Measurements from ENCODE around the gene LIG1.

LIG1 gene

GRCh38 chr19:48181505-48181904, 11.4 kb upstream of the LIG1 start:
- DNase-seq, result no peak

GRCh38 chr19:48176226-48176625, 6.1 kb upstream of the LIG1 start:
- DNase-seq, result no peak

GRCh38 chr19:48175578-48175977, 5.4 kb upstream of the LIG1 start:
- DNase-seq, result no peak

- DNase-seq, result no peak
Measured at GRCh38 chr19:48174445-48175030, 4.4 kb upstream of the LIG1 start.

DNA sequence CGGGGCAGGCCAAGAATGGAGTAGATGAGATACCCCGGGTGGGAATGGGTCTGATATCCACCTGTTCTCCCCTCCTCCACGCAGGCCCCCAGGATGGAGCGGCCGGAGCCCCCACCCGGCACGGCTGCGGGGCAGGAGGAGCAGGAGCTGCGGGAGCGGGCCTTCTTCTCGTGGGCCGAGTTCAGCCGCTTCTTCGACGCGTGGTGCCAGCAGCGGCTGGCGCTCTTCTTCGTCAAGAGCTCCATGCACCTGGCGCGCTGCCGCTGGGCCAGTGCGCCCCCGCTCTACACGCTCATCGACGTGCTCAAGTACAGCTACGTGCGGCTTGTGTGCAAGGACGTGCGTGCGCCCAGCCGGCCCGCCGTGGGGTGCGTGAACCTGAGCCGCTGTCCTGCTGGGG, 1.6 kb upstream of the LIG1 start:
- DNase-seq, result no peak

- no peak for DNase-seq
Measured at GRCh38 chr19:48170817-48171347, 738 bp upstream of the LIG1 start.

DNA sequence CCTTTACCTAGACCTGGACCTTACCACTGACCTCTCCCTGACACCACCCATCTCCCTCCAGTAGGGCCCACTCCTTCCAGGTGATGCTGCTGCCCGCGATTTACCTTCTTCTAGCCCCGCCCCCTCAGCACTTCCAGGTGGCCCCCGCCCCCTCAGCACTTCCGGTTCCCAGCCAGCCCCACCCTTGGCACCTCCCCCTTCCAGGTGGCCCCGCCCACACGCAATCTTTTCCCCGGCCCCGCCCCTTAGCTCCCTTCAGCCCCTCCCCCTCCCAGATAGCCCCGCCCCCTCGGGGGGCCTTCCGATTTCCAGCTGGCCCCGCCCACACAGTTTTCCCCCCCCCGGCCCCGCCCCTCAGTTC, 586 bp downstream of the LIG1 start:
- DNase-seq, result peak; percentile 81 to 94 (median 91)

GRCh38 chr19:48168689-48169088, 1.5 kb downstream of the LIG1 start:
- no peak for DNase-seq

DNA sequence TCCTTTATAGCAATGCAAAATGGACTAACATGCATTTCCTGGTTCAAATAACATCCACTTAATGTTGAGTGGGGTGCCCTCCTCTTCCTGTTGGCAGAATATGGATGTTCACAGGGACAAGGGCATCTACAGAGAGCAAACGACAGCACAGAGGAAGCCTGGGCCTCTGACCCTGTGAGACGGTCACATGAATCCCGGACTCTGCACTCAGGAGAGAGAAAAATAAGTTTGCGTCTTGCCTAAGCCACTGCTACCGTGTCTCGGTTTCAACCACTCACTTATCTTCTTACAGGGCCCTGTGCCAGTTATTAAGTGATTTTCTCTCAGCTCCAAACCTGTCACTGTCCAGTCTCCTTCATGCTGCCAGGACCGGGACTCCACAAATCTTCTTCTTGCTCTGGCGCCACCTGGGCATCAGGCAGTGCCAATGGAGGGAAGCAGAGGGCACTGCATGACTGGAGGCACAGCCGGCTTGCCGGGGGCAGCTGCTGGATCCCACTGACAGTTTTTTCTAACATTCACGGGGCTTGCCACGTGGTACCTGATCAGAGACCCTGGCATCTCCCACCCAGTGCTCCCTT, 11.8 kb downstream of the LIG1 start:
- no peak for DNase-seq

DNA sequence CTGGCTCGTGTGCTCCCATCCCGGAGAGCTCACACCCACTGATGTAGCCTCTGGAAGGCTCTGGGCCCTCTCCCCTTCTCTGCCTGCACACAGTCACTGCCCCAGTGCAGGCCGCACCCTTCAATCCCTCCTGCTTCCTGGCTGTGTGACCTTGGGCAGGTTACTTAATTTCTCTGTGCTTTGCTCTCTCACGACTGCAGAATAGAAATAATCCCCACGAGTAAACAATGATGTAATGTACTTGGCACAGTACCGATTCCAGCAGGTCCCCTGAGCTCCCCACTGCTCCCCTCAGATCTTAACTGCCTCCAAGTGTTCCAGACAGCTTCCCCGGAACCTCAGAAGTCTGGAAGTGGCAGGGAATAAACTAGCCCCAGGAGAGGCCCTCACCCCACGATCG, 16.1 kb downstream of the LIG1 start:
- DNase-seq, result no peak

DNA sequence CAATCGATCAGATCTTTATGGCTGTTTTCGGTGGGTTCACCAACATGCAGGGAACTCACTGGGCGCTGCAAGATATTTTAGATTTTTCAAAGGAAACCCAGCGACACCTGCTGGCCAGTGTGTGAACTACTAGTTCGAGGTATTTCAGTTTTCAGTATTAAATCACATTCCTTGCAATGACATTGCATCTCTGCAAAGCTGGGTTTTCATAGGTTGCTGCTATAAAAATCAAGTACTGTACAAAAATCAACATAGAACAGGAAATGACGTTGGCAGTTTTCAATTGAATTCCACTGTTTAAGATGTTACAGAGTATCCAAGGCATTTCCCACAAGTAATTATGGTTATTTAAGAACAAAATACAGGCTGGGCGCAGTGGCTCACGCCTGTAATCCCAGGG, 17.6 kb downstream of the LIG1 start:
- peak; percentile 14 to 61 (median 47) for DNase-seq

DNA sequence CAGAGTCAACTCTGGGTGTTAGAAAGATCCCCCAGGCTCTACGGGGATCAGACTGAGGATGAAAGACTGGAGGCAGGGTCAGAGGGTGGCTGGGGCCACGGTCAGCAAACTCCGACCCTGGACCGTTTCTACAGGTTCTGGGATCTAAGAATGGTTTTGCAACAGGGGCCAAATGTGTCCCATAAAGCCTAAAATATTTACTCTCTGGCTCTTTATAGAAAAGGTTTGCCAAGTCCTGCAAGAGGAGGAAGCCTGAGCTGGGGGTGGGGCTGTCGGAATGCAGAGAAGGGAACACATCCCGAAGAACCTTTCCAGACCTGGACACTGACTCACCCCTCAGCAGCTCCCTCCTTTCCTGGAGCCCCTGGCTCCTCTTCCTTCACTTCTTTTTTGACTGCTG, 20.7 kb downstream of the LIG1 start:
- no peak for DNase-seq

GRCh38 chr19:48148576-48148975, 21.6 kb downstream of the LIG1 start:
- DNase-seq, result no peak

DNA sequence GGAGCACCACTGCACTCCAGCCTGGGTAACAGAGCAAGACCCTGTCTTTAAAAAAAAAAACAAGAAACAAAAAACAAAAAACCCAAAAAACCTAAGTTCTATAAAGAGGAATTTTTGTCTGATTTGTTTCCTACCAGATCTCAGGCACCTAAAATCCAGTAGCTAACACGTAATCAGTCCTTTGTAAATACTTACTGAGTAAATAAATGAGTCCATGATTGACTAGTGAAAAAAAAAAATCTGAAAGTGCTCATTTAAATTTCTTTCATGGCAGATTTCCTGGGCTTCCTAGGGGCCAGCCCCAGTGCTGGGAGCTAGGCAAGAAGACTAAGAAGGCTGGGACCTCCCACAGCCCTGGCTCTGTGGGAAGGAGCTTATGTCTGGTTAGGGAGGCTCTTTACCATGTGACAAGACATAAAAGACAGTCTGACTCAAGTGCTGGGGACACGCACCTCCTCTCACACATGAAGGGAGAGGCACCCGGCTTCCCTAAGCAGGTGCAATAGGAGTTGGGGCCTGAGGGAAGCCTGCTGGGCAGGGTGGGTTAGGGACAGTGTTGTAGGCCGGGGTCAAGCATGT, 22.5 kb downstream of the LIG1 start:
- no peak for DNase-seq

DNA sequence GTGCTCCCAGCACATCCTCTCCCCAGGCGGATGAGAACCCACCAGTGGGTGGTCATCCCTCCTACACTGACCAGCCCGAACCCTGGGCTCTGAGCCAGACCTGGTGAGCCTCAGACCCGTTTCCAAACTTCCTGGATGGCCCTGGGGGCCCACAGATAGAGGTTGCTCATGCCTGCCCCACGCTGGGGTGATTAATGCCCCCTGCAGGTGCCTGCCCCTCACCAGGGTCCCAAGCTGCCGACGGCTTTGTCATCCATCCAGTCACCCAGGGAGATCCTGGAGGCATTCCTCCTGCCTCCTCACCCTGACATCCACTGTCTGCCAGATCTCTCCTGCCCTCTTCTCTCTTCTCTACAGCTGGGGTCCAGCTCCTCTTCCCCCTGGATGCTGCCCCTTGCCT, 31.1 kb downstream of the LIG1 start:
- DNase-seq, result no peak

- DNase-seq, result no peak
Measured at GRCh38 chr19:48137411-48137810, 32.7 kb downstream of the LIG1 start.

- DNase-seq, result no peak
Measured at GRCh38 chr19:48136547-48136946, 33.6 kb downstream of the LIG1 start.

GRCh38 chr19:48135411-48135810, 34.7 kb downstream of the LIG1 start:
- no peak for DNase-seq

GRCh38 chr19:48133094-48133493, 37.0 kb downstream of the LIG1 start:
- DNase-seq, result no peak

- DNase-seq, result no peak
Measured at GRCh38 chr19:48127561-48127960, 42.6 kb downstream of the LIG1 start.

DNA sequence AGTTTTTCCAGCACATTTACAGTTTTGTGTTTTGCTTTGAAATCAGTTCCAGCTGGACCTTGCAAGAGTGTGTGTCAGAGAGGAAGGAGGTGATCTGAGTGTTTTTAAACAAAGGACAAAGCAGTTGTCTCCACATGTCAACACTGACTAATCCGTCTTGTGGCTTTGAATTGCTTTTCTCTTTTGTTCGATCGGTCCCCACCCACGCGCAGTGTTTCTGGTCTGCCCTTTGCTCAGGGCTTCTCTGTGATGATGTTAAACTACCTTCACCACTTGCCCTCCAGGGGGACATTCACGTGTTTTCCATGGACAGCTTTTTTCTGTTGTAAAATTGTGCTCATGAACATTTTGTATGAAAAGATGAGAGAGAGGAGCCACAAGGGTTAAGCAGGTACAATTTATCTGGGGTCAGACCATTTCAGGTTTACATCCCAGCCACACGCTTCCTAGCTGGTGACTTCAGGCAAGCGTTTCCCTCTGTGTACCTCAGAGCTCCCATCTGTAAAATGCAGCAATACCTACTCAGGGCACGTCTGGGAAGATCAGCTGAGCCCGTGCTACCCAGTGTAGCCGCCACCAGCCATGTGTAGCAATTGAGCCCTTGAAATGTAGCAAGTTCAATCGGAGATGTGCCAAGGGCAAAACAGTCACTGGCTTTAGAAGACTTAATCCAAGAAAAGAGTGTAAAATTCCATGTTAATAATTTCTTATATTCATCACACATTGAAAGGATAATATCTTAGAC, 46.1 kb downstream of the LIG1 start:
- DNase-seq, result no peak

GRCh38 chr19:48122421-48122820, 47.7 kb downstream of the LIG1 start:
- DNase-seq, result no peak

DNA sequence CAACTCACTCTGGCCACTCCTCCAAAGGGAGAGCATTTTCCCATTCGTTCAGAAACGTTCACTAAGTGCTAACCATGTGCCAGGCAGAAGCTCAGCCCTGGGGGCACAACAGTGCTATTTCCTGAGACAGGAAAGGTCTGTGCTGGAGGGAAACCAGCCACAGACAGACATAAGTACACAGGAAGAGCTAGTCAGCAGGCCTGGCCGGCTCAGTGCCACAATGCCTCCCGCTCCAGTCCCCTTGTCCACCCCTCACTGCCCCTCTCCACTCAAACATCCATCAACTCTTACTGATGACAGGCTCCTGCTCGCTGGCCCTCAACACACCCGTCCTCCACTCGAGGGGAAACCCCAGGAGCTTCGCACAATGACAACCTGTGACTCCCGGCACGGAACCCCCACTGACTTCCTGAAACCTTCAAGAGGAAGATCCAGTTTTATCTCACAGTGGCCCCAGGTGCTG, 48.2 kb downstream of the LIG1 start:
- no peak for DNase-seq

GRCh38 chr19:48121066-48121465, 49.1 kb downstream of the LIG1 start:
- no peak for DNase-seq

Data from activated naive CD4-positive, alpha-beta T cell (primary cell).